Dedifferentiated amniotic fluid mesenchymal stem cell (primary cell): ENCODE results near the gene NR3C2.

ENCODE experiments used
- DNase-seq: peaks from one replicate; pipeline ENCODE4 v3.0.0-alpha.2; 2016; ENCODE audit errors: extremely low spot score

The NR3C2 gene

DNA sequence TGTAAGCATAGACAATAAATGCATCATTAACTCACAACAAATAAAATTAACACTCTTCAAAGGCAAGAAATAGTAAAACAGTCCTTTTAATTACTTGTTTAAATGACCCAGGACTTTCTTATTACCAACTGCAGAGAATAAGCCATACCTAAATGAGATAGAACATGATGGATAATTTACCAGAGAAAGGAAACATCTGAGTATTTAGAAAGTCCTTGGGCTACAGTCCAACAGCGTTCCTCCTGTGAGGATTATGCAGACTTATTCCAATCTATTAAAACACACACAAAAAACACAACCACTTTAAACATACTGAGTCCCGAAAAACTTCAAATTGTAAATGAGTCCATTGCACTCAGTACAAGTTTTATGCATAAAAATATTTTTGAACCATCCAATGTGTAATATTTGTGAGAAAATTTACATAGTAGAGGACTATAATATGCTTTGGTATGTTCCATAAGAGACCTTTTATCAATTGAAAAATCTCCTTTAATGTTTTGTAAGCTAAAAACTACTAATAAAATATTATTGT, 129.2 kb downstream of the NR3C2 start:
- DNase-seq: no peak

DNA sequence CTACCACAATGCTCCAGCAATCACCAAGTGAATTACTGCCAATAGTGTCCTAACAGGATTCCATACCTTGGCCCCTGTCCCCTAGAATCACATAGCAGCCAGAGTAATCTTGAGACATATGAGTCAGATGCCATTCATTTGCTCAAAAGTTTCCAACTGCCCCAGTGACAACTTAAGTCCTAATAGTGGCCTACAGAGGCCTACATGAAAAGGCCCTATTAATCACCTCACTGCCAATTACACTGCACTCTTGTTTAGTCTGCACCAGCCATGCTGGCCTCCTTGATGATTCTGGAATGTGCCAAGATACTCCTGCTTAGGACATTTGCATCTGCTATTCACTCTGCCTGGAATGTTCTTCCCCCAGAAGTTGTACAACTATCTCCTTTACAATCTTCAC, 130.7 kb downstream of the NR3C2 start:
- no peak for DNase-seq

DNA sequence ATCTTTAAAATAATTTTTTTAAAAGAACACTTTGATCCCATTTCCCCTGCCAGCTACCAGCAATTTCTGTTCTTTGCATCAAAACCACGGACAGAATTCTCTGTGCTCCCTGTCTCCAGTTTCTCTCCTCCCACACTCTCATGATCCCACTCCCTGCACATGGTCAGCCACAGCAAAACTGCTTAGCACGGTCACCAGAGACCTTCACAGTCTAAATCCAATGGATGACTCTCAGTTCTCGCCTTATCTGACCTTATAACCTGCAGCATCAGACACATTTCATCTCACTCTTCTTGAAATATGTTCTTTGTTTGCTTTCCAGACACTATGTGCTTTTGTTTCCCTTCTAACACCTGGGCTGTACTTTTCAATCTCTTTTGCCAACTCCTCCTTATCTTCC, 131.5 kb downstream of the NR3C2 start:
- DNase-seq: no peak

DNA sequence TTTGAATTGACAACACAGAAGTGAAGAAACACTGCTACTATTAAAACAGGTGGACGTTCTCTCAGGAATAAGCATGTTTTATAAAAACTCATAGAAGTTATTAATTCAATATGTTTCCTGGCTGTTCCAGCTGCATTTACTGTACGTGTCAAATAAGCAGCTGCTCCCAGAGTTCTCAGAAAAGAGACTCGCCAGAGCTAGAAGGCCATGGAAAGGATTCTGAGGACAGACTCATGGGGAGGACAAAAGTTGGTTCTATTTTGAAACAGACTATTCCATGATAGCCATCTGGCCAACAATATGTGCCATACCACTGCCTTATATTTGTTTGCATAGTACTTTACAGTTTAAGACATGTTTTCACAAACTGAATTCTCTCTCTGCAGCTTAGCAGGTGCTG, 136.5 kb downstream of the NR3C2 start:
- DNase-seq: no peak

DNA sequence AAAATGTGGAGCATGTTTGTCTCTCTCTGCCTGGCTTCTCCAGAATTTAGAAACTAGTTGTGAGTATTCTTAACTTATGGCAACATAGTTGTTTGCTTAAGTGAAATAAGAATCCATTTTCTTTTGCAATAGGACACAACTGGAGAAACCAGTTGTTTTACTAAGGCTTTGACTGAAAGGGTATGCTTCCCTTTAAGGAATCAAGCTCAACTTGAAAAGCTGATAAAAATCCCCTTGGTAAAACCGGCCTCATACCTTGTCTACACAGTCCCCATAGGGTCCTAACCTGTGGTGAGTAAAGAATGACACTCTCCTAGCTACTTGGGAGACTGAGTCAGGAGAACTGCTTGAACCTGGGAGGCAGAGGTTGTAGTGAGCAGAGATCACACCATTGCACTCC, 139.8 kb downstream of the NR3C2 start:
- no peak for DNase-seq

DNA sequence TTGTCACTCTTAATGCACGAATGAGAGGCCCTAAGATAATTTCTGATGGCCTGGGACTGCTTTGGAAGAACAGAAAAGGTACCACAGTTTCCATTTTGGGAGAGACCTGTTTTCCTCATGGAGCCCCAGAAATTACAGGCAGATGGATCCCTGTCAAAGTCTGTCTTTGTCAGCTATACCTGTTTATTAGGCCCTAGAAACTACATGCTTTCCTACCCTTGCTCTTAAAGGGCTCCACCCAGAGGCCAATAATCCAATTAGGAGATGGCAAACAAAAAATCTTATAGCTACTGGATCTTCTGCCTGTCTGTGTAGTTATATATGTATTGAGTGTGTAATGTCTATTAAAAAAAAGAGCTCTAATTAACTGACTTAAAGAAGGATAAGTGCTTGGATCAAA, 141.3 kb downstream of the NR3C2 start:
- no peak for DNase-seq

DNA sequence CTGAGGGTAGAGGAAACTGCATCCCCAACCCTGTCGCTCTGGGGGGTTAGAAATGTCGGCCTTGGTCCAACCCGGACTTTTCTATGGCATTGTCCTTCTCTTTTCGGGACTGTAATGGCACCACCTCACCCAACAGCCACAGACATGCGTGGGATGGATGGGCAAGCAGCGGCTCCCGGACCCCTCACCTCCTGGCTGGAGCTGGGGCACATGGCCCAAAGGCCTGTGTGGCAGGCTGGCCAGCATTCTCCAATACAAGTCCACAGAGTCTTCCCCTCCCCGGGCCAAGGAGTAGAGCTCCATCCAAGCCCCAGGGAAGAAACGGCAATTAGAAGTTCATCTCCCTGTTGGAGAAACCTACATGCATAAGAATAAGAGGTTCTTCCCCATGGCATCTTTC, 142.9 kb downstream of the NR3C2 start:
- no peak for DNase-seq

DNA sequence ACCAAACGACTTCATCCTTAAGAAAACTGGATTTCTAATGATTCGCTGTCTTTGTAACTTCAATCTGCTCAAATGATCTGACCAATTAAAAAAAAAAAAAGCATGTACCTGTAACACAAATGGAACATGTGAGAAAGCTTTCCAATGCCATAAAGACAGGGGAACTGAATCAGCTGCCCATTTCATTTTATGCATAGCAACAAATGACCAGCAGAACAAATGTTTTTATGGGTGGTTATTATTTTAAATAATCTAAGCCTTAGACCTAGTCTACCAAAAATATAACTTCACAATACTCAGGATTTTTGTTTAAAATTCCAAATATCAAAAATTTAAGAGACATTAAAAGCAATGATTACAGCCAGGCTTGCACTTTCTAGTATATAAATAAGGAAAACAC, 145.7 kb downstream of the NR3C2 start:
- no peak for DNase-seq

DNA sequence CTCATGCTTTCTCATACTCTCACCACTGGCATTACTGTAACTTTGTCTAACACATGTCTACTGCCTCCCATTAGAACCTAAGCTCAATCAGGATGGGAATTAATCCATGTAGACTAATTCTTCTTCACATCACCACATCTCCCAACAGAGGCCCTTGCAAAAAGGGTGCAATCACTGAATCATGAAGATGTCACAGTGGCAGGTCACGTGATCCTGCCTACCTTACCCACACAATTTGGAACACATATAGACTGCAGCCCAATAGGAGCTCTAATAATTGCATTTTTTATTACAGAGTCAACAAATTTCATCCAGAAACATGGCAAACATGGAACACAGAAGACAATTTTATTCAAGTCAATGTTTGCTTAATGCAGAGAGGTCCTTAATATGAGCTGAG, 146.6 kb downstream of the NR3C2 start:
- DNase-seq: no peak

DNA sequence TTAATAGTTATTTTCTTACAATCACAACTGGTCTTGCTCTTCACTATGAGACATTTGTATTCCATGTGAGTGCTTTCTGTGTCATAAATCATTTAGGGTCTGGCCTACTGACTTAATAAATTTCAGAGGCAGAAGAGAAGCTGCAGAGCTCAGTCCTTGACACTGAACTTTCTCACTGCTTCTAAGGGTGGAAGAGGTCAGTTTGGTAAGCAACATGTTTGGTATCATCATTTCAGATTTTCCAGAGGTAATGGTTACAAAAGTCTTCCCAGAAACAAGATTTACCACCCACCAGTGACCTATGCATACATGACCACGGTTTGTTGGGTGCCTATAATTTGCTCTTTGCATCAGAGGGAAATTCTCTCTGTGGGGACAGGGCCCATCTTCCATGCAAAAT, 148.6 kb downstream of the NR3C2 start:
- DNase-seq: no peak

DNA sequence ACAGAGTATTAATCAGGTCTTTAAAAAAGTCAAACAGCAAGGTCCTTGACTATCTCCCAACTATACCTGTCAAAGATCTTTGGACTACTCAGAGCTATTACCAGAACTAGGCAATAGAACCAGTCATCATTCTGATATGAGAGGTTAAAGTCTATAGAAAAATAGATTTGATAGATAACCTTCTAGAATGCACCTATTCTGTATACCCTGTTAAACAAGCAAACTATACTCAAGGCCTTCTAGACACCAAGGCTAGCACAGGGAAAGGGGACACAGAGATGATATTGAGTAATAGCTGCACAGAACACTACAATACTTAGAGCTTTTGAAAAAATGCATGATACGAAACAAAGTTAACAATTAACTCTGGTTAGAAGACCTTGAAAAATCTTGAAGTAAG, 149.5 kb downstream of the NR3C2 start:
- no peak for DNase-seq

DNA sequence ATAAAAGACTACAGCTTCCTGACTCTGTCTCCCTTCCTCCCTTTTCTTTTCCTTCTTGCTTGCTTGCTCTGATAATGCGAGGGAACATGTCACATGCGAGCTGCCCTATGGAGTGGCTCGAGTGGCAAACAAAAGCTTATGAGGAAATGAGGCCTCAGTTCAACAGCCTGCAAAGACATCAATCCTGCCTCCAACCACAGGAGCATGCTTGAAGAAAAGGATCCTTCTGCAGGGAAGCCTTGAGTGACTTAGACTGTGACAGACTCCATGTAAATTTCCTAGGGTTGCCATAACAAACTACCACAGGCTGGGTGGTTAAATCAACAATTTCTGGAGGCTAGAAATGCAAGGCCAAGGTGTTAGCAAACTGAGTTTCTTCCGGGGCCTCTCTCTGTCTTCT, 152.5 kb downstream of the NR3C2 start:
- no peak for DNase-seq

DNA sequence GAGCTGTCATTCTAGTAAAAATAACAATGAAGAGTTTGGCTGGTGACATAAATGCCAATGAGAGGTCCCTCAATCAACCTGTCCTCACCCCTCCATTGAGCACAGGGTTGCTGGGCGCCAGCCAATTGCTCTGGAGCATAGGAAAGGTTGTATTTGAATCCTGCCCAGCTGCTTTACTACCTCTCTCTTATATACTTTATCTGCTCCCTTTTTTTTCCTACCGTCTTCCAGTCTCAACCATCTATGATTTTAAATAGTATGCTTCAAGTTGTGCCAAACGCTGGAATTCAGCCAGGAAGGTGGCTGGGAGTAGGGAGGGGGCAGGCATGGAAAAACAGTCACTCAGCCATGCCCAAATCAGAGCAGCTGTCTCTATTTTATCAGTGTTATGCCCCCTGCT, 153.8 kb downstream of the NR3C2 start:
- no peak for DNase-seq

DNA sequence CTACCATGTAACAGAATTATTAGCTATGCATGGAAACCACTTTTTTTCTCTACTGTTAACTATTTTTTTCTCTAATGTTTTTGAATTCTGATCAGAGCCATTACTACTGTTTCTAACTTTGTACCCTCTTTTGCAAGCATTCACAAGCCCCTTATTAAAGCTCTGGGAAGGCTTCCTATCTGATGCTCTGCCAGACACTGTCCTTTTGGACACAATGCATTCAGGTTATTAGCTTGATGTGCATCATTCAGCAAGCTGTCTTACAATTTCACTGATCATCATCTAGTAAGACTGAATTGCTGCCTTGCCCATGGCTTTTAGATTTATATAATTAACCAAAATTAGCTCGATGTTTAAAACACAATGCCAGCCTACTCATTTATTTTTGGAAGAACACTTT, 155.1 kb downstream of the NR3C2 start:
- DNase-seq: no peak

DNA sequence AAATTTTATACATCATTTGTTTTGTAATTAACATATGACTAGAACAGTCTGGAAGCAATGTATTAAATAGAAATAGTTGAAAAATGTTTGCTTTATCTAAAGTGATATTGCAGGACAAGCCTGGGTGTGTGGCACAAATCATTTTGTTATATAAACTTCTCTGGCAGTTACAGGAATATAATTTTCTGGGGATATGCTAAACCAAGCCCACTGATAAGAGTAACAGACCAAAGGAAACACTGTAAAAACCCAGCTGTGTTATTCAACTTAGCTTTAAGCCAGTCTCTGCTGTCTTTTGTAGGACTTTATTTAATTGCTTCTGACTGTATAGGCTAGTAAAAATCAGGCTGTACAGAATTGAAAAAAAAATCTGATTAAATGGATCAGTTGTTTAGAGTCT, 156.2 kb downstream of the NR3C2 start:
- no peak for DNase-seq

DNA sequence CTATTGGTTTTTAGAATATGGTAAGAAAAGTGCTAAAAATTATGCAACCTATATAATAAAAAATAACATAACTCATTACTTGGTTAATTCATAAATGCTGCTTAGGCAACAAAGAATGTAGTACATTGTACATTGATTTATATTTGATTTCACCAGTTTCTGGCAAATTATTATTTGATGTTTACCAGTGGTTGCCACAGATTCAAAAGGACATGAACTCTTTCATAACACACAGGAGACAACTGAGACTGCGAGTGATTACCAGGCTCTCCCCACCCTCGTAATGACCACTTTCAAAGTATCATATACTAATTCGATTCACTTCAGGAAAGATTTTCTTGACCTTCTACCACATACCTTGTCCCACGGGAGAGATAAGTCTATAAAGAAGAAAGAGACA, 158.5 kb downstream of the NR3C2 start:
- no peak for DNase-seq

DNA sequence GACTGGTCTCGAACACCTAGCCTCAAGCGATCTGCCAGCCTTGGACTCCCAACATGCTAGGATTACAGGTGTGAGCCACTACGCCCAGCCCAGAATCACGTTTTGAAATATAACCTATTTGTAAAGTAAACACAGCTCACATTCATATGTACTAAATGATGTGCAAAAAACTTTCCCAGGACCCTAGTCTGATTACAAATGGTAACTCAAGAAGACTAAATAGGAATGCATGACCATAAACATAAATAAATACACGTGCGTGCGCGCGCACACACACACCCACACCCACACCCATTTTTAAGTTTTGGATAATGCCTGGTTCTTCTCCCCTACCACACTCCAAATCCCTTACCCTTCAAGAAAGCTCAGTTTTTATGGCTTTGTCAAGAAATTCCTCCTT, 163.9 kb downstream of the NR3C2 start:
- DNase-seq: no peak

DNA sequence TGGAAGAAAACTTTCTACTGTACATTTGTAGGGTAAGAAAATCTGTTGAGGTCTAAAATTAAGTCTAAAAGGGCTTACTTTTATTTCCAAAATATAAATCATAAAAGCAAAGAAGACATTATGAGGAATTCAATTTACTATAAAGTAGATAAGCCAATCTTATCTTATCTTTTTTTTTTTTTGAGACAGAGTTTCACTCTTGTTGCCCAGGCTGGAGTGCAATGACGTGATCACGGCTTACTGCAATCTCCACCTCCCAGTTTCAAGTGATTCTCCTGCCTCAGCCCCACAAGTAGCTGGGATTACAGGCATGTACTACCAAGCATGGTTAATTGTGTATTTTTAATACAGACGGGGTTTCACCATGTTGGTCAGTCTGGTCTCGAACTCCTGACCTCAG, 166.9 kb downstream of the NR3C2 start:
- no peak for DNase-seq

DNA sequence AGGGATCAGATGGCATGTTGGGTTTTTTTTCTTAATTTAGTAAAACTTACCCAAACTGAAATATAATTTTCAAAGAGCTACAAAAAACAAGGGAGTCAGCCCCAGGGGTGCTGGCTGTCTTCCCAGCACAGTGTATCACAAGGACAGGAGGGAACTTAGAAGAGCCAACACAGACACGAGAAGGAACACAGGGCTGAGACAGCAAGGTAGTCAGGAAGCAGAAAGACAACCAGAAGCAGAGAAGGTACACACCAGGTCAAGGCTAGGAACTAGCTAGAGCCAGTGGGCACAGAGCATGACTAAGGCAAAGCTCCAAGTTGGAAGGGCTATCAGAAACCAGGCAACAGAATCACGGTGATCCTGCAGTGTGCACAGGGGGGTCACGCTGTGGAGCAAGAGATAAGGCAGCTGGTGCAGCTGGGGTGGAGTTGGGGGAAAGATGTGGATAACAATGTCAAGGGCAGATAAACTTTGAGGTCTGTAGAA, 168.7 kb downstream of the NR3C2 start:
- DNase-seq: no peak

DNA sequence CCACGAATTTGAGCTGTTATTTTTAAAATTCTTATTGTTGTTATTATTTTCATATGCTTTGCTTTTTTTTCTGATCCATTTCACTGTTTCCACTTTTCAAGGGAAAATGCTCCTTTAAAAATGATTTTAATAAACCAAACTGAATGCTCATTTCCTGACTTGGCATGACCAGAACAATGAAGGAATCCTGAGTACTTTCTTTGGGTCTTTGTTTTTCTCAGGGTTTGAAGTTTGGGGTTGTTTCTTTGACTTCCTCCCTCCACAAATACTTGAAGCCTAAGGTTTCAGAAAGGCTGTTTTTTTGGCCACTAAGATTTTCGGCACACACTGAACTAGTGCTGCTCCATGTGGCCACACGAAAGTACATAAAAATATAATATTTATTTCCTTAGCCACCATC, 171.0 kb downstream of the NR3C2 start:
- no peak for DNase-seq

DNA sequence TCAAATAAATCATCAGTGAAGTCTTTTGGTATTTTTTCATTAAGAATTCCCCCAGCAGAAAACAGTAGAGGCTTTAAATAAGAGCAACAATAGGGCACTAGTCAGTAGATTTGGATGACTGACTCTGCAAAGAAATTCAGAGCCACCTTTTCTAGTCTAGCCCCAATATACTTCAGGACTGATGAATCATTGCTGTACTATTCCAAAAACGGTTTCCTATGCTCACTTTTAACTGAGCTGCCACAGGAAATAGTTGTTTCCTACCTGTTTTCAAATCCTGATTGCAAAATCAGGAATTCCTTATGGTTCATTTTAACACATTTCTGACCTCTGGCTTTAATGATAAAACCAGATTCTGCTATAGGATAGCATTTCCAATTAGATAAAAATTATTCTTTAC, 171.6 kb downstream of the NR3C2 start:
- DNase-seq: no peak

DNA sequence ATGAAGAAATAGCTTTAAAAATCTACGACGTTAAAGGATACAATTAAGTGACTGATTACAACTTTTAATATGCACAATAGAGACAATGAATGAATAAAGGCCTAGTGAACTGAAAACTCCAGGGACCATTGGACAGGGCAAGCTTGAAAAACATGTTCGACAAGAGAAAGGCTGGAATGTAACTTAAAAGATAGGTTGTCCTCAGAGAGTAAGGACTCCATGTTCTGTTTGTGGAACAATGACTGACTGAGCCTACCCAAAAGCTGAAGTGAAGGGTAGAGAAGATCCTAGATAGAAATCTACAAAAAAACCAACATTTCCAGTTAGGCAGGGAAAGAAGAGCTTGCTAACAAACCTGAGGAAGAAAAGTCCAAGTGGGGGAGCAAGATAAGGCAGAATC, 173.4 kb downstream of the NR3C2 start:
- no peak for DNase-seq

DNA sequence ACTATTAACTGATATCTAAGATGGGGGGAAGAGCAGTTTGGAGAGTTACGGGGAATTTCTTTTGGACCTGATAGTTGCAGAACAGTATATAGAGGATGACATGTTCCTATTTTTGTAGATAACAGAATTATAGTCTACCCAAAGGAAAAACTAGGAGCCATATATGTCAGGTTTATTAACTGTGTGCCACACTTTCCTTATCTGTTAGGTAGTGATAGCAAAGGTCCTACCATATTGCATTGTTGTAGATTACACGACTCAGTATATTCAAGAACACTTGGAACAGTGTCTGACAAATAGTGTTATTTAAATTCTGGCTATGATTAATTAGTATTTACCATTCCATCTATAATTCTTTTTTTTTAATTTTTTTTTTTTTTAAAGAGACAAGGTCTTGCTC, 175.3 kb downstream of the NR3C2 start:
- DNase-seq: no peak

DNA sequence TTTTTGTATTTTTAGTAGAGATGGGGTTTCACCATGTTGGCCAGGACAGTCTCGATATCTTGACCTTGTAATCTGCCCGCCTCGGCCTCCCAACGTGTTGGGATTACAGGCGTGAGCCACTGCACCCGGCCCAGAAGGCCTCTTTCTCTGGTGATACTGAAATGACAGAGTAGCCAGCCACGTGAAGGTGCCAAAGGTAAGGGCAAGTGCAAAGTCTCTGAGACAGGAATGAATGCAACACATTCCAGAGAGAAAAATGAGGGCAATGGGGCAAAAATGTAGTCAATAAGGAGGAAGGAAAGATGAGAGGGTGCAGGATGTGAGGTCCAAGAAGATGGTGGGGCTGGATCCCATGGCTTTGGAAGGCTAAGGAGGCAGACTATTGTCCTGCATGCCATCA, 176.0 kb downstream of the NR3C2 start:
- no peak for DNase-seq

DNA sequence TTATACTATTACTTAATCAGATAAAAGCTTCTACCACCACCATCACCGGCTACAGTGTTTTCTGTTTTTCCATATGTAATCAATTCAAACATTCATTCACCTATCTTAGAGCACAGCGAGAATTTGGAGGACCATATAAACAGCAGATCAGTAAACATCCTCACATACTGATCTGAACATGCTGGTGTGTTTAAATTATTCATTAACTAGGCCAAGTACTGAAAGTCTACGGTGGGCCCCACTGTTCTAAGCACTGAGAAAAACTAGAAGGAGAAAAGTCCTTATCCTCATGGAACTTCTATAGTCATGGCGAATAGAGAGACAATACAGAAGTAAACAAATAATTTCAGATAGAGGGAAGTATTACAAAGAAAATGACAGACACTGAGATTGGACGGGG, 176.6 kb downstream of the NR3C2 start:
- no peak for DNase-seq
